A673 (cell line): Measurements from ENCODE around the gene ITCH. TPM values are rescaled to one million over a fixed set of nuclear protein-coding genes. Genes with fewer than 3 reads are reported as not detected.

Experiments used
- BruUV-seq: library from RNA; stranded (reverse); fragments of 400-500 nt; replicated peaks from 2 replicates; lab custom pipeline; 2021; lab: Mats Ljungman, UMichigan
- CTCF ChIA-PET: fragments of 300-600 bp; sonication (Branson Sonifier 250); formaldehyde crosslinking; loops from one replicate; lab custom pipeline; 2022; ENCODE audit warnings: antibody characterized with exemption; lab: Charles Lee
- POLR2A ChIA-PET: fragments of 300-600 bp; sonication (Branson Sonifier 250); formaldehyde crosslinking; loops from one replicate; lab custom pipeline; 2022; ENCODE audit warnings: antibody characterized with exemption; ENCODE audit not compliant: low non-redundant PET; lab: Charles Lee
- DNase-seq: peaks from one replicate; pipeline ENCODE4 v3.0.0-alpha.2; 2015; ENCODE audit warnings: low spot score
- H3K27ac ChIP-seq: fragments of 200-600 bp; sonication (generic); 2 replicates; pipeline ENCODE4 v1.5.1; 2016; ENCODE audit warnings: mixed run types, low read depth, mild to moderate bottlenecking, mixed read lengths, antibody characterized with exemption, low read length; ENCODE audit not compliant: poor library complexity, severe bottlenecking
- H3K27me3 ChIP-seq: fragments of 200-600 bp; sonication (generic); replicated peaks from 2 replicates; pipeline ENCODE4 v1.6.1; 2017; ENCODE audit warnings: mixed run types, low read depth, mild to moderate bottlenecking, mixed read lengths, antibody characterized with exemption, low read length; ENCODE audit not compliant: insufficient read depth, poor library complexity
- H3K36me3 ChIP-seq: fragments of 200-600 bp; sonication (generic); 2 replicates; pipeline ENCODE4 v1.6.1; 2016; ENCODE audit warnings: mixed run types, mild to moderate bottlenecking, mixed read lengths, antibody characterized with exemption, low read length; ENCODE audit not compliant: insufficient read depth, poor library complexity, severe bottlenecking
- H3K4me1 ChIP-seq: fragments of 200-600 bp; sonication (generic); 2 replicates; pipeline ENCODE4 v1.6.1; 2017; ENCODE audit warnings: mixed run types, mild to moderate bottlenecking, mixed read lengths, antibody characterized with exemption, low read length; ENCODE audit not compliant: insufficient read depth, poor library complexity, severe bottlenecking
- H3K4me3 ChIP-seq: fragments of 200-600 bp; sonication (generic); 2 replicates; pipeline ENCODE4 v1.5.1; 2016; ENCODE audit warnings: low read depth, mixed run types, mild to moderate bottlenecking, mixed read lengths, low read length; ENCODE audit not compliant: poor library complexity, severe bottlenecking
- H3K9me3 ChIP-seq: fragments of 200-600 bp; sonication (generic); 2 replicates; pipeline ENCODE4 v1.6.1; 2016; ENCODE audit warnings: mixed run types, low read depth, mild to moderate bottlenecking, mixed read lengths, antibody characterized with exemption, low read length; ENCODE audit not compliant: poor library complexity, severe bottlenecking
- EZH2 ChIP-seq: fragments of 200-600 bp; sonication (generic); IDR thresholded peaks from 2 replicates; pipeline ENCODE4 v1.6.1; 2017; ENCODE audit warnings: borderline replicate concordance, low read depth, mild to moderate bottlenecking, mixed read lengths, antibody characterized with exemption, low read length; ENCODE audit not compliant: poor library complexity, severe bottlenecking
- intact Hi-C: fragments of 100-400 bp; cut with micrococcal nuclease; formaldehyde crosslinking; loops from one replicate; pipeline ENCODE4 v1.10.0; 2022; ENCODE audit not compliant: unreplicated experiment
- total RNA-seq: library from RNA; stranded (reverse); gene quantifications from 2 replicates; pipeline ENCODE4 v1.2.3, GENCODE V29; 2021
- TF ChIP-seq, protein P1 (sequence below): fragments of 300-800, 200-600 bp; sonication (generic); conservative IDR thresholded peaks from 2 replicates; pipeline ENCODE4 v1.5.1; 2017; ENCODE audit warnings: low read depth, mild to moderate bottlenecking, antibody characterized with exemption, low read length, moderate library complexity, mixed read lengths

ITCH gene
- total RNA-seq, 1 experiment from 2014 or later, result 56.2 TPM

DNA sequence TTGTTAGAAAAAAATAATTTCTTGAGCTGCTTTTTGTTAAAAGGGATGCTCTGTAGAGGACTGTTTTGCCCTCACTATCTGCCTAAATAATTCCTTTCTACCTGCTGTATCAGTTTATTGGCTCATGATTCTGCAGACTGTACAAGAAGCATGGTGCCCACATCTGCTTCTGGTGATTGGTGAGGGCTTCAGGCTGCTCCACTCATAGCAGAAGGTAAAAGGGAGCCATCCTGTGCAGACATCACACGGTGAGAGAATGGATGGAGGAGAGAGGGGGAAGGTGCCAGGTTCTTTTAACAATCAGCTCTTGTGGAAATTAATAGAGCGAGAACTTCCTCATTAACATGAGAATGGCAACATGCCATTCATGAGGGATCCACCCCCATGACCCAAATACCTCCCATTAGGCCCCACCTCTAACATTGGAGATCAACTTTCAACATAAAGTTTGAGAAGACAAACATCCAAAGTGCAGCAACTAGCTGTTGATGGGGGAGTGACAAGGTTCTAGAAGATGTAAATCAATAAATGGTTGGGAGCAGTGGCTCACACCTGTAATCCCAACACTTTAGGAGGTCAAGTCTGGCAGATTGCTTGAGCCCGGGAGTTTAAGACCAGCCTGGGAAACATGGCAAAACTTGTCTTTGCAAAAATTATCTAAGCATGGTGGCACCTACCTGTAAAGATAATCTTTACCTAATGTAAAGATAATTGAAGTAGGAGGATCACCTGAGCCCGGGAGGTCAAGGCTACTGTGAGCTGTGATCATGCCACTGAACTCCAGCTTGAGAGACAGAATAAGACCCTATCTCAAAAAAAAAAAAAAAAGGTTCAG lies 44.2 kb upstream of the ITCH start:
- no peak for TF ChIP-seq EZH2
- TF ChIP-seq, protein P1, sequence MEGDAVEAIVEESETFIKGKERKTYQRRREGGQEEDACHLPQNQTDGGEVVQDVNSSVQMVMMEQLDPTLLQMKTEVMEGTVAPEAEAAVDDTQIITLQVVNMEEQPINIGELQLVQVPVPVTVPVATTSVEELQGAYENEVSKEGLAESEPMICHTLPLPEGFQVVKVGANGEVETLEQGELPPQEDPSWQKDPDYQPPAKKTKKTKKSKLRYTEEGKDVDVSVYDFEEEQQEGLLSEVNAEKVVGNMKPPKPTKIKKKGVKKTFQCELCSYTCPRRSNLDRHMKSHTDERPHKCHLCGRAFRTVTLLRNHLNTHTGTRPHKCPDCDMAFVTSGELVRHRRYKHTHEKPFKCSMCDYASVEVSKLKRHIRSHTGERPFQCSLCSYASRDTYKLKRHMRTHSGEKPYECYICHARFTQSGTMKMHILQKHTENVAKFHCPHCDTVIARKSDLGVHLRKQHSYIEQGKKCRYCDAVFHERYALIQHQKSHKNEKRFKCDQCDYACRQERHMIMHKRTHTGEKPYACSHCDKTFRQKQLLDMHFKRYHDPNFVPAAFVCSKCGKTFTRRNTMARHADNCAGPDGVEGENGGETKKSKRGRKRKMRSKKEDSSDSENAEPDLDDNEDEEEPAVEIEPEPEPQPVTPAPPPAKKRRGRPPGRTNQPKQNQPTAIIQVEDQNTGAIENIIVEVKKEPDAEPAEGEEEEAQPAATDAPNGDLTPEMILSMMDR, result no peak
- peaks cover 14% of the 10 kb centered on the region for H3K4me1 ChIP-seq
- BruUV-seq, result no TSS peak
- no peaks in the 10 kb centered on the region for H3K27me3 ChIP-seq
- no peak for DNase-seq
- no peak overlapping the region for H3K4me3 ChIP-seq
- POLR2A ChIA-PET, result no interaction called here
- H3K36me3 ChIP-seq, result no peaks in the 10 kb centered on the region
- H3K9me3 ChIP-seq, result no peaks in the 10 kb centered on the region
- CTCF ChIA-PET, result no interaction called here
- H3K27ac ChIP-seq, result no peak overlapping the region
- intact Hi-C loops, result no loop called here

GRCh38 chr20:34320861-34321260 lies 42.2 kb upstream of the ITCH start:
- TF ChIP-seq EZH2, result no peak
- TF ChIP-seq, protein P1, result no peak
- no peak overlapping the region for H3K4me3 ChIP-seq
- POLR2A ChIA-PET, result no interaction called here
- peaks cover 14% of the 10 kb centered on the region for H3K4me1 ChIP-seq
- no peaks in the 10 kb centered on the region for H3K36me3 ChIP-seq
- intact Hi-C loops, result no loop called here
- CTCF ChIA-PET, result no interaction called here
- DNase-seq, result no peak
- BruUV-seq, result no TSS peak
- H3K27ac ChIP-seq, result no peak overlapping the region
- no peaks in the 10 kb centered on the region for H3K27me3 ChIP-seq
- H3K9me3 ChIP-seq, result no peaks in the 10 kb centered on the region

DNA sequence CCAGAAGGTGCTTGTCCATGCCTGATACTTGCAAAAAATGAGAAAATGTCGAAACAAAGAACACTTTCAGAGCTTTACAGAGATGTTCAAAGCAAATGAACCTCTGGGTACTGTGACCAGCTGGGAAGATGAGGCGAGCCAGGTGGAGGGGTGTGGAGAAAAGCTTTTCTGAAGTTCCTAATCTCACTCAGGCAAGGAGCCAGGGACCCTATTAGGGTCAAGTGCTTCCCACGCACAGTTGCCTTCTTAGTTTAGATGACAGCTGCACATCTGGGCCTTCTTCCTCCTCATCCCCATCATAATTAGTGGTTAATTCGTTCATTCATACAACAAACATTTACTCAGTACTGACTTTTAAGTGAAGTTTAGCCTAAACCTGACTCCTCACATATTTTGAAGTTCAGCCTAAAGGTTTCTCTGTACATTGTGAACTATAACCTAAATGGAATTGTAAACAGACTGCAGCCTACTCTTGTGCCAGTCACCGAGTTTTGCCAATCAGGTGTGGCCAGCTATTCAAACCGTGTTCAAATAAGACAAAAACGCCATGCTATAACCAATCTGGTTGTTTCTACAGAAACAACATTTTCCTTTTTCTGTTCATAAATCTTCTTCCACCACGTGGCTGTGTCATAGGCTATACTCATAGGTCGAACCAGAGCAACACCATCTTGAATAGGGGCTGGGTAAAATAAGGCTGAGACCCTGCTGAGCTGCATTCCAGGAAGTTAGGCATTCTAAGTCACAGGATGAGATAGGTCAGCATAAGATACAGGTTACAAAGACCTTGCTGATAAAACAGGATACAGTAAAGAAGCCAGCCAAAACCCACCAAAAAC lies 40.6 kb upstream of the ITCH start:
- Histone ChIP-seq H3K27ac (no peak overlapping the region), H3K9me3 (no peaks in the 10 kb centered on the region), H3K27me3 (no peaks in the 10 kb centered on the region), H3K4me3 (no peak overlapping the region), H3K4me1 (peaks cover 14% of the 10 kb centered on the region), H3K36me3 (no peaks in the 10 kb centered on the region)
- TF ChIP-seq, protein P1, result no peak
- ChIA-PET CTCF (interaction anchor here (1.1 kb wide), 1 partner anchor 10 kb away, joined by 5 read pairs; no protein-coding TSS in a partner anchor), POLR2A (no interaction called here)
- no peak for DNase-seq
- no TSS peak for BruUV-seq
- intact Hi-C loops, result no loop called here
